Activated naive CD8-positive, alpha-beta T cell (primary cell): ENCODE data around the gene CIAPIN1.
A peak's percentile ranks its signal among the peaks of the same experiment; 100 is the strongest.

Source experiments
- H3K27ac Mint-ChIP-seq: one replicate; pipeline ENCODE4 v1.8.0; 2021; ENCODE audit warnings: mixed read lengths
- H3K27me3 Mint-ChIP-seq: one replicate; pipeline ENCODE4 v1.8.0; 2021; ENCODE audit warnings: mixed read lengths
- H3K36me3 Mint-ChIP-seq: one replicate; pipeline ENCODE4 v1.8.0; 2021; ENCODE audit warnings: mixed read lengths
- H3K4me1 Mint-ChIP-seq: one replicate; pipeline ENCODE4 v1.8.0; 2021; ENCODE audit warnings: low read depth, mixed read lengths
- H3K4me3 Mint-ChIP-seq: one replicate; pipeline ENCODE4 v1.8.0; 2021; ENCODE audit warnings: mild to moderate bottlenecking, mixed read lengths
- H3K9me3 Mint-ChIP-seq: one replicate; pipeline ENCODE4 v1.8.0; 2021; ENCODE audit warnings: low read depth, mixed read lengths

The CIAPIN1 gene

DNA sequence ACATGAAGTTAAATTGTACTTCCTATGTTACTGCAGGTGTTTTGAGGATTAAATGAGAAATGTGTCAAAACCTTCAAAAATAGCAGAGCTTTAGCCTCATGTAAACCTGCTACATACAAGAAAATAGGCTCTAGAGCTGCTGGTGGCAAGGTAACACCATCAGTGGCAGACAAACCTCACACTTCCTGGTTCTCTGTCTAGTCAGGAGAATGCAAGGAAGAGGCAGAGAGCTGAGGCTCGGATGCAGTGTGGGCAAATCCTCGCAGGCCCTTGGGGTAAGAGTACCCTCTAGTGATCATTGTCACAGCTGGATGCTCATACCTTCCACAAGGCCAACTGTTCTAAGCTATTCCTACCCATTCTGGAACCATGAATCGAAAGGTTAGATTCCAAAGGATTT, 14.2 kb downstream of the CIAPIN1 start:
- Mint-ChIP-seq H3K4me1 (peaks cover 35% of the 10 kb centered on the region), H3K9me3 (no peaks in the 10 kb centered on the region), H3K27ac (peak overlapping the region; percentile 83), H3K4me3 (peak overlapping the region; percentile 58), H3K27me3 (no peaks in the 10 kb centered on the region), H3K36me3 (peaks cover 13% of the 10 kb centered on the region)

- no peaks in the 10 kb centered on the region for H3K9me3 Mint-ChIP-seq
- no peaks in the 10 kb centered on the region for H3K27me3 Mint-ChIP-seq
- H3K27ac Mint-ChIP-seq: peak overlapping the region; percentile 83
- H3K36me3 Mint-ChIP-seq: peaks cover 18% of the 10 kb centered on the region
- H3K4me3 Mint-ChIP-seq: no peak overlapping the region
- H3K4me1 Mint-ChIP-seq: peaks cover 35% of the 10 kb centered on the region
These were observed 14.7 kb downstream of the CIAPIN1 start for GRCh38 chr16:57432505-57432904.

GRCh38 chr16:57430955-57431354, 16.2 kb downstream of the CIAPIN1 start:
- Mint-ChIP-seq H3K4me1 (peaks cover 34% of the 10 kb centered on the region), H3K27me3 (no peaks in the 10 kb centered on the region), H3K36me3 (peaks cover 19% of the 10 kb centered on the region), H3K27ac (no peak overlapping the region), H3K4me3 (no peak overlapping the region), H3K9me3 (no peaks in the 10 kb centered on the region)

GRCh38 chr16:57427824-57428223, 19.4 kb downstream of the CIAPIN1 start:
- Mint-ChIP-seq H3K36me3 (peaks cover 10% of the 10 kb centered on the region), H3K9me3 (no peaks in the 10 kb centered on the region), H3K27ac (no peak overlapping the region), H3K4me3 (no peak overlapping the region), H3K4me1 (peaks cover 6% of the 10 kb centered on the region), H3K27me3 (no peaks in the 10 kb centered on the region)

GRCh38 chr16:57427307-57427706, 19.9 kb downstream of the CIAPIN1 start:
- H3K36me3 Mint-ChIP-seq: peaks cover 10% of the 10 kb centered on the region
- H3K27ac Mint-ChIP-seq: no peak overlapping the region
- peaks cover 4% of the 10 kb centered on the region for H3K4me1 Mint-ChIP-seq

GRCh38 chr16:57426356-57426755, 20.8 kb downstream of the CIAPIN1 start:
- peaks cover 10% of the 10 kb centered on the region for H3K36me3 Mint-ChIP-seq
- peaks cover 3% of the 10 kb centered on the region for H3K4me1 Mint-ChIP-seq
- no peaks in the 10 kb centered on the region for H3K9me3 Mint-ChIP-seq
- H3K4me3 Mint-ChIP-seq: no peak overlapping the region
- no peak overlapping the region for H3K27ac Mint-ChIP-seq
- H3K27me3 Mint-ChIP-seq: no peaks in the 10 kb centered on the region

More at GRCh38 chr16:57427307-57427706, 19.9 kb downstream of the CIAPIN1 start:
- Mint-ChIP-seq H3K4me3 (no peak overlapping the region), H3K27me3 (no peaks in the 10 kb centered on the region), H3K9me3 (no peaks in the 10 kb centered on the region)

DNA sequence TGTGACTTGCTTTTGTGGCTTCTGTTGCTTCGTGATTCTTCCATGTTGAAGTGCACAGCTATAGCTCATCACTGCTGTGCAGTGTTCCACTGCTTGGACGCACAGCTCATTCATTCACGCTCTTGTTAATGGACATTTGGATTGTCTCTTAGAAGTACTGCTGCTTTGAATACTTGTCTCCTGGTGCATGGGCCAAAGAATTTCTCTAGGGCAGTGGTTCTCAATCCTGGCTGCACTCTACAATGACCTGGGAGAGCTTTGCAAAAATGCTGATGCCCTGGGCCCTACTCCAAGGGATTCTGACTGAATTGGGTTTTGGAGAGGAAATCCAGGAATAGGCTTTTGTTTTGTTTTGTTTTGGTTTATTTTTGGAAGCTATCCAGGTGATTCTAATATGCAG, 22.6 kb downstream of the CIAPIN1 start:
- peaks cover 5% of the 10 kb centered on the region for H3K4me1 Mint-ChIP-seq
- H3K9me3 Mint-ChIP-seq: no peaks in the 10 kb centered on the region
- H3K4me3 Mint-ChIP-seq: no peak overlapping the region
- no peaks in the 10 kb centered on the region for H3K27me3 Mint-ChIP-seq
- no peak overlapping the region for H3K27ac Mint-ChIP-seq
- peaks cover 8% of the 10 kb centered on the region for H3K36me3 Mint-ChIP-seq

DNA sequence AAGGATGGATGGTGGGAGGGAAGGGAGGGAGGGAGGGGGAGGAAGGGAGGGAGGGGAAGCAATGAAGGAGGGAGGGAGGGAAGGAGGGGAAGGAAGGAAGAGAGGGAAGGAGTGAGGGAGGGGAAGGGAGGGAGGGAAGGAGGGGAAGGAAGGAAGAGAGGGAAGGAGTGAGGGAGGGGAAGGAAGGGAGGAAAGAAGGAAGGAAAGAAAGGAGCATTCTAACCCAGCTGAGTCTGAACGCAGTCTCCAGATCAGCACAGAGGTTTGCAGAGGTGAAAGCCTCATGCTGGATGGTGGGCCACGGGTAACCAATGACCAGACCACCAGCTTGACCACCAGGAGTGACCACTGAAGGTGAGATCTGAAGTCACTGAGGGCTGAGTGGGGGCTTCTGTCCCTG, 24.0 kb downstream of the CIAPIN1 start:
- Mint-ChIP-seq H3K27me3 (no peaks in the 10 kb centered on the region), H3K36me3 (peaks cover 6% of the 10 kb centered on the region), H3K27ac (no peak overlapping the region), H3K4me3 (no peak overlapping the region), H3K4me1 (peaks cover 15% of the 10 kb centered on the region), H3K9me3 (no peaks in the 10 kb centered on the region)

- Mint-ChIP-seq H3K4me1 (peaks cover 19% of the 10 kb centered on the region), H3K4me3 (no peak overlapping the region), H3K36me3 (no peaks in the 10 kb centered on the region), H3K9me3 (no peaks in the 10 kb centered on the region), H3K27me3 (no peaks in the 10 kb centered on the region), H3K27ac (no peak overlapping the region)
These were observed 24.9 kb downstream of the CIAPIN1 start for GRCh38 chr16:57422026-57422944.

- Mint-ChIP-seq H3K27ac (no peak overlapping the region), H3K4me1 (peaks cover 25% of the 10 kb centered on the region), H3K4me3 (no peak overlapping the region), H3K27me3 (no peaks in the 10 kb centered on the region), H3K9me3 (no peaks in the 10 kb centered on the region), H3K36me3 (no peaks in the 10 kb centered on the region)
These were observed 27.7 kb downstream of the CIAPIN1 start for GRCh38 chr16:57419506-57419905.

DNA sequence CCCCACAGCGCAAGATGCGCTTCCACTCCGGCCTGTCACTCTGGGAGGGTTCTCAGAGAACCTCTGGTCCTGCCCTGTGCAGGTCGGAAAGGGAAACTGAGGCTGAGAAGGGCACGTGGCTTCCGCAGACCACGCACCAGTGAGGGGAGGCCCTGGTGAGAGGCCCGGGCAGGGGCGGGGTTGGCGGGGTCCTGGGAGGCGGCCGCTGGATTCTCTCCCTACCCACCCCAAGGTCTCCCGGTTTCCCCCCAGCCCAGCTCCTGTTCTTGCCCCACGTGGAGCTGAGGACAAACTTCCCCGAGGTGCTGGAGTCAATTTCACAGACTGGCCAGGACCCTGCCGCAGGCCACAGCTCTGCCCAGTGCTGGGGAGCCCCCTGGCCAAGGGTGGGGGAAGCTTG, 31.1 kb downstream of the CIAPIN1 start:
- Mint-ChIP-seq H3K27me3 (no peaks in the 10 kb centered on the region), H3K36me3 (no peaks in the 10 kb centered on the region), H3K9me3 (no peaks in the 10 kb centered on the region), H3K4me3 (no peak overlapping the region), H3K27ac (no peak overlapping the region), H3K4me1 (peaks cover 21% of the 10 kb centered on the region)

- H3K36me3 Mint-ChIP-seq: no peaks in the 10 kb centered on the region
- H3K4me3 Mint-ChIP-seq: no peak overlapping the region
- no peak overlapping the region for H3K27ac Mint-ChIP-seq
- peaks cover 12% of the 10 kb centered on the region for H3K4me1 Mint-ChIP-seq
- no peaks in the 10 kb centered on the region for H3K9me3 Mint-ChIP-seq
- H3K27me3 Mint-ChIP-seq: no peaks in the 10 kb centered on the region
These were observed 33.5 kb downstream of the CIAPIN1 start for GRCh38 chr16:57413733-57414132.

DNA sequence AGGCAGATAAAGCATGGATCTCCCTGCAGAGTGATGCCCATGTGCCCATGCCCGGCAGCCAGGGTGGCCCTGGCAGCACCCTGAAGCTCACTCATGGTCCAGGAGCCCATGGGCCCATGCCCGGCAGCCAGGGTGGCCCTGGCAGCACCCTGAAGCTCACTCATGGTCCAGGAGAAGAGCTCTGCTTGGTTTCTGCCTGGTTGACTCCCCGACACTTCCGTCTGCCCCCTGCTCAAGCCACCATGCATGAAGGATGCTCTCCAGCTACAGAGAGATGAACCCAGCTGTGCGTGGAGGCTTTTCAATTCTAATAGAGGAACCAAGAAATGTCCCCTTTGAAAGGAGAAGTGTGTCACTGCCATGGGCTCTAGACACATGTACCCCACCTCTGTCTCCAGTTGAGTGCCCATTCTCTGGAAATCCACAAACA, 33.9 kb downstream of the CIAPIN1 start:
- Mint-ChIP-seq H3K27me3 (no peaks in the 10 kb centered on the region), H3K27ac (no peak overlapping the region), H3K4me1 (peaks cover 10% of the 10 kb centered on the region), H3K9me3 (no peaks in the 10 kb centered on the region), H3K4me3 (no peak overlapping the region), H3K36me3 (no peaks in the 10 kb centered on the region)

GRCh38 chr16:57412584-57412983, 34.6 kb downstream of the CIAPIN1 start:
- H3K4me1 Mint-ChIP-seq: peaks cover 7% of the 10 kb centered on the region
- no peak overlapping the region for H3K4me3 Mint-ChIP-seq
- no peak overlapping the region for H3K27ac Mint-ChIP-seq
- no peaks in the 10 kb centered on the region for H3K9me3 Mint-ChIP-seq
- no peaks in the 10 kb centered on the region for H3K36me3 Mint-ChIP-seq
- H3K27me3 Mint-ChIP-seq: no peaks in the 10 kb centered on the region

GRCh38 chr16:57411362-57411976, 35.7 kb downstream of the CIAPIN1 start:
- no peaks in the 10 kb centered on the region for H3K36me3 Mint-ChIP-seq
- no peaks in the 10 kb centered on the region for H3K4me1 Mint-ChIP-seq
- no peaks in the 10 kb centered on the region for H3K9me3 Mint-ChIP-seq
- no peak overlapping the region for H3K4me3 Mint-ChIP-seq
- no peaks in the 10 kb centered on the region for H3K27me3 Mint-ChIP-seq
- no peak overlapping the region for H3K27ac Mint-ChIP-seq
